ENCODE data around the gene PLCB4.

GRCh38 chr20:9027626-9028025, 41.3 kb upstream of the PLCB4 start:
- no peak for TF ChIP-seq POLR2A (IDR thresholded peaks at IDR 0.05)
- TF ChIP-seq CTCF (IDR thresholded peaks at IDR 0.05 in 4 of 5, conservative IDR thresholded peaks at IDR 0.05 in 1 of 5), result no peak

Measured in gastrocnemius medialis (tissue), 4 donors.